ENCODE results near the gene CDKL4.

DNA sequence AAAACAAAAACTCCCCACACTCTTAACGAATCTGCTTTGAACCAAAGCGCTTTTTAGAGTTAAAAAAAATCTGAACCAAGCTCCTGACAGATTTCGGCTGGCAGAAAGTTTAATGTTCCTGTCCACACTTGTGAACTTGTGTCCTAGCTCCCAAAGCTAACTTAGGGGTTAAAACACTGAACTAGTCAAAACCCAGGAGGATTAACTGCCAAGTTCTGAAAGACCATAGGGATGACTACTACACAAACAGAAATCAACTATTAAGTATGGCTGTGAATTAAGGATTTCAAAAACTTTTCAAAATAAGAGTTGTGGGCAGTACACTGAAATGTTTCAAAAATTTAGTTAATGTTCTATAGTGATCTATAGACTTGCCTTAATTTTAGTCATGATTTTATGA lies 26.2 kb upstream of the CDKL4 start:
- TF ChIP-seq, protein P1, sequence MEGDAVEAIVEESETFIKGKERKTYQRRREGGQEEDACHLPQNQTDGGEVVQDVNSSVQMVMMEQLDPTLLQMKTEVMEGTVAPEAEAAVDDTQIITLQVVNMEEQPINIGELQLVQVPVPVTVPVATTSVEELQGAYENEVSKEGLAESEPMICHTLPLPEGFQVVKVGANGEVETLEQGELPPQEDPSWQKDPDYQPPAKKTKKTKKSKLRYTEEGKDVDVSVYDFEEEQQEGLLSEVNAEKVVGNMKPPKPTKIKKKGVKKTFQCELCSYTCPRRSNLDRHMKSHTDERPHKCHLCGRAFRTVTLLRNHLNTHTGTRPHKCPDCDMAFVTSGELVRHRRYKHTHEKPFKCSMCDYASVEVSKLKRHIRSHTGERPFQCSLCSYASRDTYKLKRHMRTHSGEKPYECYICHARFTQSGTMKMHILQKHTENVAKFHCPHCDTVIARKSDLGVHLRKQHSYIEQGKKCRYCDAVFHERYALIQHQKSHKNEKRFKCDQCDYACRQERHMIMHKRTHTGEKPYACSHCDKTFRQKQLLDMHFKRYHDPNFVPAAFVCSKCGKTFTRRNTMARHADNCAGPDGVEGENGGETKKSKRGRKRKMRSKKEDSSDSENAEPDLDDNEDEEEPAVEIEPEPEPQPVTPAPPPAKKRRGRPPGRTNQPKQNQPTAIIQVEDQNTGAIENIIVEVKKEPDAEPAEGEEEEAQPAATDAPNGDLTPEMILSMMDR (IDR thresholded peaks at IDR 0.05 in 8 of 11, conservative IDR thresholded peaks at IDR 0.05 in 3 of 11), result no peak
- TF ChIP-seq POLR2AphosphoS5 (IDR thresholded peaks at IDR 0.05), result no peak

Measured in spleen (tissue), 7 donors.